Thyroid gland (tissue), 4 donors: ENCODE data around the gene ABCB1. TPM values are rescaled to one million over a fixed set of nuclear protein-coding genes. Genes with fewer than 3 reads are reported as not detected.

Experiments used
- DNase-seq, 2 donors: peaks; one replicate each; pipeline ENCODE4 v3.0.0-alpha.2; 2019
- H3K27ac ChIP-seq, 3 donors: fragments of 200-600 bp; sonication (generic); 1 replicate in 2 of 3; 2 replicates in 1 of 3; pipeline ENCODE4 v1.5.1; 2016 to 2019; ENCODE audit warnings: mild to moderate bottlenecking in 1 of 3, moderate library complexity in 1 of 3
- H3K27me3 ChIP-seq: fragments of 200-600 bp; sonication (generic); one replicate; pipeline ENCODE4 v1.5.1; 2019
- H3K36me3 ChIP-seq, 2 donors: fragments of 200-600 bp; sonication (generic); one replicate each; pipeline ENCODE4 v1.5.1; 2016 to 2019
- H3K4me1 ChIP-seq, 2 donors: fragments of 200-600 bp; sonication (generic); one replicate each; pipeline ENCODE4 v1.5.1; 2017 to 2019
- H3K4me3 ChIP-seq, 3 donors: fragments of 200-600 bp; sonication (generic); replicated peaks in 1 of 3; 1 replicate in 2 of 3; 2 replicates in 1 of 3; pipeline ENCODE4 v1.5.1; 2016; ENCODE audit warnings: mild to moderate bottlenecking in 1 of 3
- H3K9me3 ChIP-seq: fragments of 200-600 bp; sonication (generic); one replicate; pipeline ENCODE4 v1.5.1; 2017
- CTCF ChIP-seq, 6 experiments: fragments of 200-600 bp in 3 of 6; fragments of 450-650 bp in 3 of 6; sonication (generic) in 3 of 6; IDR thresholded peaks; one replicate each; pipeline ENCODE4 v1.5.1; 2016 to 2019; ENCODE audit warnings: antibody characterized with exemption in 6 of 6, mild to moderate bottlenecking in 2 of 6, inconsistent platforms in 1 of 6, moderate library complexity in 1 of 6
- POLR2A ChIP-seq, 2 donors: fragments of 450-650 bp; IDR thresholded peaks; one replicate each; pipeline ENCODE4 v1.6.1; 2017; ENCODE audit warnings: antibody characterized with exemption in 2 of 2, mild to moderate bottlenecking in 2 of 2, moderate library complexity in 1 of 2
- WGBS, 2 donors: methylation state at CpG; one replicate each; pipeline ENCODE4 v1.1.5; 2017; 5-methylcytosine and 5-hydroxymethylcytosine counted together
- intact Hi-C: fragments of 100-400 bp; cut with DNase I; formaldehyde crosslinking; loops from one replicate; pipeline ENCODE4 v1.15.1; 2023
- total RNA-seq, 4 donors: library from RNA; depleted of rRNA; stranded (reverse); fragments of >200 nt; gene quantifications; one replicate each; pipeline ENCODE4 v1.2.3, GENCODE V29; 2016

The ABCB1 gene
- total RNA-seq, 4 donors from 2014 or later = 2.7 to 5.9 (median 4.4) TPM

DNA sequence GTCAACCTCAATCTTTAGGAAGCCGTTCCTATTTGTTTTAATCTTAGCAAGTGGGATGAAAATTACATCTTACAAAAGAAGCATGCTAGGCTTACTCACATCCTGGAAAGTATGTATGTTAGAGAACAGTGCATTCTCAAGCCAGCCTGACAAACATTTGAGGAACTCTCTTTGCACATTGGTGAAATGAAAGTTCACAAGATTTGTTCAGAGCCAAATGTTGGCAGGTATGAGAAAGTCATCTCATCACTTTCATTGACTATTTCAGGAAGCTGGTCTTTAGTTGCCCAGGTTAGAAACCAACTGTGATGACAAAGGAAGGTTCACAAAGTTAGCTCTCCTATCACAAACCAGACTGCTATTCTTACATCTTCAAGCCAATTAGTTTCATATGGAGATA is 57.1 kb downstream of the ABCB1 start:
- WGBS, 2 donors = 88 to 95% methylated on average over 1 of the region's 1 CpG
- no peaks in the 10 kb centered on the region for H3K27me3 ChIP-seq
- H3K36me3 ChIP-seq = no peaks in the 10 kb centered on the region
- intact Hi-C loops = no loop called here
- H3K27ac ChIP-seq = no peak overlapping the region
- TF ChIP-seq POLR2A (IDR thresholded peaks at IDR 0.05) = no peak
- TF ChIP-seq CTCF (IDR thresholded peaks at IDR 0.05) = no peak
- no peak for DNase-seq
- H3K4me3 ChIP-seq = no peak overlapping the region
- no peaks in the 10 kb centered on the region for H3K9me3 ChIP-seq
- H3K4me1 ChIP-seq = no peaks in the 10 kb centered on the region

GRCh38 chr7:87541648-87542047 is 59.0 kb downstream of the ABCB1 start:
- intact Hi-C loops = no loop called here
- no peak overlapping the region for H3K27ac ChIP-seq

GRCh38 chr7:87538052-87538451 is 62.6 kb downstream of the ABCB1 start:
- intact Hi-C loops = no loop called here
- H3K4me3 ChIP-seq = no peak overlapping the region
- no peaks in the 10 kb centered on the region for H3K4me1 ChIP-seq
- H3K9me3 ChIP-seq = no peaks in the 10 kb centered on the region
- no peak for DNase-seq
- H3K27ac ChIP-seq = no peak overlapping the region
- no peaks in the 10 kb centered on the region for H3K27me3 ChIP-seq
- 75 to 80% methylated on average over 1 of the region's 1 CpG for WGBS, 2 donors
- H3K36me3 ChIP-seq = no peaks in the 10 kb centered on the region
- TF ChIP-seq POLR2A (IDR thresholded peaks at IDR 0.05) = no peak

More at GRCh38 chr7:87541648-87542047, 59.0 kb downstream of the ABCB1 start:
- DNase-seq = no peak
- Histone ChIP-seq H3K4me1 (no peaks in the 10 kb centered on the region), H3K9me3 (no peaks in the 10 kb centered on the region), H3K27me3 (no peaks in the 10 kb centered on the region), H3K36me3 (no peaks in the 10 kb centered on the region), H3K4me3 (no peak overlapping the region)
- TF ChIP-seq CTCF (IDR thresholded peaks at IDR 0.05) (no peak), POLR2A (IDR thresholded peaks at IDR 0.05) (no peak)
- WGBS, 2 donors = 89 to 92% methylated on average over 1 of the region's 1 CpG

DNA sequence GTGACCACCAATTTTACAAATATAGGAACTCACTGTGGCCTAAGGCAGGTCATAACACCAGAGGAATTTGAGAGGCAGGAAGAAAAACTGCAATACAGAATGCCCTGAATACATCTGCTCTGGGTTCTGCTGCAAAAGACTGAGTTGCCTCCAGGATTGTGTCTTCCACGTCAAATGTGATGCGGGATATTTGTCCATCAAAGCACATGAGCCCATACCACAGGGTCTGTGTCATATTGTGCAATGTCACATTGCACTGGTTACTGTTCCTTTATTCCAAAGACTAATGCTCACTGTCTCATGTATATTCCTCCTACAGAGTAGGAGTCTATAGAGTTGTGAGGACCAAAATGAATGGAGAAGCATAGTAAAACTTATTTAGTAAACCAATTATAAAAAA is 66.6 kb downstream of the ABCB1 start:
- intact Hi-C loops = no loop called here
- 93 to 98% methylated on average over 2 of the region's 2 CpGs for whole genome bisulfite sequencing, 2 donors
- no peak overlapping the region for H3K4me3 ChIP-seq

GRCh38 chr7:87530126-87530525 is 70.6 kb downstream of the ABCB1 start:
- H3K27ac ChIP-seq = no peak overlapping the region
- no peaks in the 10 kb centered on the region for H3K36me3 ChIP-seq
- intact Hi-C loops = no loop called here
- H3K4me3 ChIP-seq = no peak overlapping the region
- H3K27me3 ChIP-seq = no peaks in the 10 kb centered on the region
- H3K9me3 ChIP-seq = no peaks in the 10 kb centered on the region
- H3K4me1 ChIP-seq = no peaks in the 10 kb centered on the region
- no peak for DNase-seq
- TF ChIP-seq POLR2A (IDR thresholded peaks at IDR 0.05) = no peak
- no peak for TF ChIP-seq CTCF (IDR thresholded peaks at IDR 0.05)

More for the DNA sequence above, 66.6 kb downstream of the ABCB1 start:
- Histone ChIP-seq H3K27me3 (no peaks in the 10 kb centered on the region), H3K36me3 (no peaks in the 10 kb centered on the region), H3K9me3 (no peaks in the 10 kb centered on the region), H3K27ac (no peak overlapping the region), H3K4me1 (no peaks in the 10 kb centered on the region)
- DNase-seq = no peak
- TF ChIP-seq CTCF (IDR thresholded peaks at IDR 0.05) = no peak
- TF ChIP-seq POLR2A (IDR thresholded peaks at IDR 0.05) = no peak

DNA sequence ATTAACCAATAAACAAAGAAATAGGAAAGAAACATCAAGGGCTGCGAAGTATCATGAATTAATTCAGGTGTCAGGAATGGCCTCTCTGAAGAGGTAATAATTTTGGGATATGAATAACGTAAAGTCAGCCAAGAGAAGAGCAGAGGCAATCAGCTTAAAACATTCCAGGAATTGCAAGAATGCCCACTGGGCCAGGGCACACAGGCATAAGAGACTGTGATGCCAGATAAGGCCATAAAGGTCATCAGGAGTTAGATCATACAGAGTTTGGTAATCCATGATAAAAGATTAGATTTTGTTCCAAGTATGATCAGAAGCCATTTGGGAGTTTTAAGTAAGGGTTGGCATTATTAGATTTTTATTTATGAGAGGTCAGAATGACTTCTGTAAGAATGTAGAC is 72.0 kb downstream of the ABCB1 start:
- no peak for DNase-seq
- no peaks in the 10 kb centered on the region for H3K27me3 ChIP-seq
- intact Hi-C loops = no loop called here
- no peak overlapping the region for H3K27ac ChIP-seq
- TF ChIP-seq POLR2A (IDR thresholded peaks at IDR 0.05) (no peak), CTCF (IDR thresholded peaks at IDR 0.05) (no peak)
- no peaks in the 10 kb centered on the region for H3K4me1 ChIP-seq
- H3K4me3 ChIP-seq = no peak overlapping the region
- H3K36me3 ChIP-seq = no peaks in the 10 kb centered on the region
- 80 to 88% methylated on average over 2 of the region's 2 CpGs for WGBS, 2 donors
- H3K9me3 ChIP-seq = no peaks in the 10 kb centered on the region
